T-helper 2 cell treated with Interferon-gamma antibody and Interleukin-4, amounts not matched to agents 5 μg/mL and 100 μg/mL, for 36 hours (primary cell): ENCODE measurements around the gene GMPPA.

Source experiments
- DNase-seq: peaks from one replicate; pipeline ENCODE4 v3.0.0; 2021; ENCODE audit warnings: low spot score
- H3K27ac Mint-ChIP-seq: one replicate; pipeline ENCODE4 v1.8.0; 2021; ENCODE audit warnings: mild to moderate bottlenecking, mixed read lengths
- H3K27me3 Mint-ChIP-seq: one replicate; pipeline ENCODE4 v1.8.0; 2021; ENCODE audit warnings: low read depth, mixed read lengths
- H3K36me3 Mint-ChIP-seq: one replicate; pipeline ENCODE4 v1.8.0; 2021; ENCODE audit warnings: low read depth, mixed read lengths
- H3K4me1 Mint-ChIP-seq: one replicate; pipeline ENCODE4 v1.8.0; 2021; ENCODE audit warnings: low read depth, mixed read lengths
- H3K4me3 Mint-ChIP-seq: one replicate; pipeline ENCODE4 v1.8.0; 2022; ENCODE audit warnings: mild to moderate bottlenecking, moderate library complexity, mixed read lengths
- H3K9me3 Mint-ChIP-seq: one replicate; pipeline ENCODE4 v1.8.0; 2021; ENCODE audit warnings: mixed read lengths

The GMPPA gene

GRCh38 chr2:219499058-219499307, 292 bp downstream of the GMPPA start:
- Mint-ChIP-seq H3K36me3 (peaks cover 9% of the 10 kb centered on the region), H3K4me3 (peak overlapping the region; percentile 94), H3K4me1 (peaks cover 32% of the 10 kb centered on the region)

GRCh38 chr2:219499555-219499954, 864 bp downstream of the GMPPA start:
- no peak for DNase-seq
- Mint-ChIP-seq H3K27ac (peak overlapping the region; percentile 90), H3K36me3 (peaks cover 11% of the 10 kb centered on the region), H3K4me3 (peak overlapping the region; percentile 94), H3K9me3 (no peaks in the 10 kb centered on the region), H3K27me3 (peaks cover 34% of the 10 kb centered on the region), H3K4me1 (peaks cover 32% of the 10 kb centered on the region)

More at GRCh38 chr2:219499058-219499307, 292 bp downstream of the GMPPA start:
- DNase-seq = no peak
- Mint-ChIP-seq H3K27me3 (peaks cover 39% of the 10 kb centered on the region), H3K9me3 (no peaks in the 10 kb centered on the region), H3K27ac (peak overlapping the region; percentile 90)

- peak overlapping the region; percentile 32 for H3K27ac Mint-ChIP-seq
- peak overlapping the region; percentile 94 for H3K4me3 Mint-ChIP-seq
- peaks cover 11% of the 10 kb centered on the region for H3K36me3 Mint-ChIP-seq
- no peaks in the 10 kb centered on the region for H3K9me3 Mint-ChIP-seq
- peaks cover 29% of the 10 kb centered on the region for H3K27me3 Mint-ChIP-seq
- peaks cover 32% of the 10 kb centered on the region for H3K4me1 Mint-ChIP-seq
- no peak for DNase-seq
Observed at GRCh38 chr2:219500135-219500534, 1.4 kb downstream of the GMPPA start.

- Mint-ChIP-seq H3K4me1 (peaks cover 28% of the 10 kb centered on the region), H3K4me3 (no peak overlapping the region), H3K27ac (peak overlapping the region; percentile 8), H3K9me3 (no peaks in the 10 kb centered on the region), H3K27me3 (peaks cover 13% of the 10 kb centered on the region), H3K36me3 (peaks cover 14% of the 10 kb centered on the region)
- DNase-seq = no peak
Observed at GRCh38 chr2:219501849-219502248, 3.2 kb downstream of the GMPPA start.

GRCh38 chr2:219502618-219503017, 3.9 kb downstream of the GMPPA start:
- DNase-seq = no peak
- H3K27me3 Mint-ChIP-seq = peaks cover 6% of the 10 kb centered on the region
- peaks cover 14% of the 10 kb centered on the region for H3K36me3 Mint-ChIP-seq
- H3K27ac Mint-ChIP-seq = no peak overlapping the region
- no peaks in the 10 kb centered on the region for H3K9me3 Mint-ChIP-seq
- no peak overlapping the region for H3K4me3 Mint-ChIP-seq
- peaks cover 24% of the 10 kb centered on the region for H3K4me1 Mint-ChIP-seq

GRCh38 chr2:219505585-219505984, 6.9 kb downstream of the GMPPA start:
- H3K27me3 Mint-ChIP-seq = peaks cover 13% of the 10 kb centered on the region

GRCh38 chr2:219506153-219506801, 7.6 kb downstream of the GMPPA start:
- H3K4me3 Mint-ChIP-seq = no peak overlapping the region
- peaks cover 10% of the 10 kb centered on the region for H3K36me3 Mint-ChIP-seq
- H3K27ac Mint-ChIP-seq = no peak overlapping the region
- H3K4me1 Mint-ChIP-seq = peaks cover 11% of the 10 kb centered on the region
- peaks cover 20% of the 10 kb centered on the region for H3K27me3 Mint-ChIP-seq
- no peaks in the 10 kb centered on the region for H3K9me3 Mint-ChIP-seq
- no peak for DNase-seq

More at GRCh38 chr2:219505585-219505984, 6.9 kb downstream of the GMPPA start:
- peaks cover 13% of the 10 kb centered on the region for H3K36me3 Mint-ChIP-seq
- no peak overlapping the region for H3K27ac Mint-ChIP-seq
- no peaks in the 10 kb centered on the region for H3K9me3 Mint-ChIP-seq
- H3K4me1 Mint-ChIP-seq = peaks cover 13% of the 10 kb centered on the region
- no peak overlapping the region for H3K4me3 Mint-ChIP-seq
- no peak for DNase-seq

GRCh38 chr2:219506802-219507526, 8.3 kb downstream of the GMPPA start:
- Mint-ChIP-seq H3K36me3 (peaks cover 9% of the 10 kb centered on the region), H3K27ac (no peak overlapping the region), H3K4me1 (peaks cover 8% of the 10 kb centered on the region), H3K4me3 (no peak overlapping the region), H3K27me3 (peaks cover 26% of the 10 kb centered on the region), H3K9me3 (no peaks in the 10 kb centered on the region)
- DNase-seq = no peak

- H3K27ac Mint-ChIP-seq = no peak overlapping the region
- no peak overlapping the region for H3K4me3 Mint-ChIP-seq
Observed at GRCh38 chr2:219507581-219508443, 9.1 kb downstream of the GMPPA start.

GRCh38 chr2:219508444-219508734, 9.7 kb downstream of the GMPPA start:
- Mint-ChIP-seq H3K27me3 (peaks cover 37% of the 10 kb centered on the region), H3K36me3 (peaks cover 9% of the 10 kb centered on the region), H3K4me1 (peaks cover 6% of the 10 kb centered on the region), H3K9me3 (no peaks in the 10 kb centered on the region), H3K27ac (no peak overlapping the region), H3K4me3 (no peak overlapping the region)
- no peak for DNase-seq

More at GRCh38 chr2:219507581-219508443, 9.1 kb downstream of the GMPPA start:
- Mint-ChIP-seq H3K9me3 (no peaks in the 10 kb centered on the region), H3K4me1 (peaks cover 6% of the 10 kb centered on the region), H3K36me3 (peaks cover 9% of the 10 kb centered on the region), H3K27me3 (peaks cover 32% of the 10 kb centered on the region)
- DNase-seq = no peak

- H3K27ac Mint-ChIP-seq = no peak overlapping the region
- H3K4me1 Mint-ChIP-seq = peaks cover 10% of the 10 kb centered on the region
- peaks cover 45% of the 10 kb centered on the region for H3K27me3 Mint-ChIP-seq
- H3K4me3 Mint-ChIP-seq = no peak overlapping the region
- no peaks in the 10 kb centered on the region for H3K9me3 Mint-ChIP-seq
- H3K36me3 Mint-ChIP-seq = peaks cover 5% of the 10 kb centered on the region
- DNase-seq = no peak
Observed at GRCh38 chr2:219508971-219509779, 10.5 kb downstream of the GMPPA start.

- DNase-seq = peak; percentile 28
- Mint-ChIP-seq H3K27ac (no peak overlapping the region), H3K36me3 (peaks cover 3% of the 10 kb centered on the region), H3K4me3 (no peak overlapping the region), H3K9me3 (no peaks in the 10 kb centered on the region), H3K27me3 (peaks cover 48% of the 10 kb centered on the region), H3K4me1 (peaks cover 11% of the 10 kb centered on the region)
Observed at GRCh38 chr2:219509780-219510511, 11.3 kb downstream of the GMPPA start.

- Mint-ChIP-seq H3K4me1 (peaks cover 11% of the 10 kb centered on the region), H3K9me3 (no peaks in the 10 kb centered on the region), H3K36me3 (peaks cover 3% of the 10 kb centered on the region), H3K27ac (no peak overlapping the region), H3K27me3 (peaks cover 54% of the 10 kb centered on the region), H3K4me3 (no peak overlapping the region)
- DNase-seq = no peak
Observed at GRCh38 chr2:219510512-219511135, 11.9 kb downstream of the GMPPA start.
